KOPT-K1 (cell line): Measurements from ENCODE around the gene C17orf50.

ENCODE experiments used
- H3K27ac ChIP-seq: fragments of 200-600 bp; sonication (generic); 2 replicates; pipeline ENCODE4 v1.5.1; 2016; ENCODE audit warnings: antibody characterized with exemption, mild to moderate bottlenecking, low read depth, low read length; ENCODE audit not compliant: poor library complexity, severe bottlenecking
- H3K36me3 ChIP-seq: fragments of 200-600 bp; sonication (generic); 2 replicates; pipeline ENCODE4 v1.5.1; 2017; ENCODE audit warnings: antibody characterized with exemption, mild to moderate bottlenecking, low read length, moderate library complexity; ENCODE audit not compliant: insufficient read depth
- H3K9me3 ChIP-seq: fragments of 200-600 bp; sonication (generic); 2 replicates; pipeline ENCODE4 v1.5.1; 2017; ENCODE audit warnings: antibody characterized with exemption, low read length, mild to moderate bottlenecking; ENCODE audit not compliant: insufficient read depth, poor library complexity, severe bottlenecking

C17orf50 gene

GRCh38 chr17:35729405-35729833 is 31.3 kb upstream of the C17orf50 start:
- Histone ChIP-seq H3K9me3 (no peaks in the 10 kb centered on the region), H3K27ac (no peak overlapping the region), H3K36me3 (peaks cover 32% of the 10 kb centered on the region)

- Histone ChIP-seq H3K9me3 (no peaks in the 10 kb centered on the region), H3K36me3 (peaks cover 22% of the 10 kb centered on the region; the same call in 1 of the 2 replicates), H3K27ac (no peak overlapping the region)
Observed at GRCh38 chr17:35730400-35731005, 30.2 kb upstream of the C17orf50 start.

GRCh38 chr17:35731239-35731916 is 29.3 kb upstream of the C17orf50 start, which contains the start of gene RASL10B:
Gene RASL10B (plus strand): TSS chr17:35731639. CDS start chr17:35735185, 3,546 bp downstream.
- Histone ChIP-seq H3K27ac (no peak within 1 kb of the TSS), H3K9me3 (no peaks in the 10 kb centered on the region), H3K36me3 (peaks cover 13% of the 10 kb centered on the region; the same call in 1 of the 2 replicates)

GRCh38 chr17:35731917-35732805 is 28.5 kb upstream of the C17orf50 start:
- H3K36me3 ChIP-seq: peaks cover 6% of the 10 kb centered on the region; the same call in 1 of the 2 replicates
- H3K27ac ChIP-seq: no peak overlapping the region
- no peaks in the 10 kb centered on the region for H3K9me3 ChIP-seq

- Histone ChIP-seq H3K27ac (no peak overlapping the region), H3K36me3 (peaks cover 1% of the 10 kb centered on the region; the same call in 1 of the 2 replicates), H3K9me3 (no peaks in the 10 kb centered on the region)
Observed at GRCh38 chr17:35732806-35733136, 27.9 kb upstream of the C17orf50 start.

- H3K27ac ChIP-seq: no peak overlapping the region
- no peaks in the 10 kb centered on the region for H3K9me3 ChIP-seq
- no peaks in the 10 kb centered on the region for H3K36me3 ChIP-seq
Observed at GRCh38 chr17:35733366-35733765, 27.3 kb upstream of the C17orf50 start.

GRCh38 chr17:35734396-35734795 is 26.3 kb upstream of the C17orf50 start:
- H3K9me3 ChIP-seq: no peaks in the 10 kb centered on the region
- no peak overlapping the region for H3K27ac ChIP-seq
- no peaks in the 10 kb centered on the region for H3K36me3 ChIP-seq

- H3K9me3 ChIP-seq: no peaks in the 10 kb centered on the region
- H3K36me3 ChIP-seq: no peaks in the 10 kb centered on the region
- no peak overlapping the region for H3K27ac ChIP-seq
Observed at GRCh38 chr17:35735036-35735805, 25.5 kb upstream of the C17orf50 start.

- H3K27ac ChIP-seq: no peak overlapping the region
- no peaks in the 10 kb centered on the region for H3K9me3 ChIP-seq
- no peaks in the 10 kb centered on the region for H3K36me3 ChIP-seq
Observed at GRCh38 chr17:35736236-35736635, 24.5 kb upstream of the C17orf50 start.

- Histone ChIP-seq H3K9me3 (no peaks in the 10 kb centered on the region), H3K27ac (no peak overlapping the region), H3K36me3 (no peaks in the 10 kb centered on the region)
Observed at GRCh38 chr17:35738519-35739133, 22.1 kb upstream of the C17orf50 start.

GRCh38 chr17:35740216-35740615 is 20.5 kb upstream of the C17orf50 start:
- Histone ChIP-seq H3K27ac (no peak overlapping the region), H3K36me3 (no peaks in the 10 kb centered on the region), H3K9me3 (no peaks in the 10 kb centered on the region)

- no peaks in the 10 kb centered on the region for H3K9me3 ChIP-seq
- H3K27ac ChIP-seq: no peak overlapping the region
Observed at GRCh38 chr17:35740997-35741931, 19.4 kb upstream of the C17orf50 start.

GRCh38 chr17:35742496-35742895 is 18.2 kb upstream of the C17orf50 start:
- Histone ChIP-seq H3K9me3 (no peaks in the 10 kb centered on the region), H3K27ac (no peak overlapping the region), H3K36me3 (no peaks in the 10 kb centered on the region)

More at GRCh38 chr17:35740997-35741931, 19.4 kb upstream of the C17orf50 start:
- no peaks in the 10 kb centered on the region for H3K36me3 ChIP-seq
